ENCODE measurements around the gene SOX8. TPM values are rescaled to one million over a fixed set of nuclear protein-coding genes. Genes with fewer than 3 reads are reported as not detected.

Gene SOX8
- total and polyA plus RNA-seq, 2 donors (not counting 1 experiment from before 2014, with no cell fraction given), result 0.03 TPM; not detected in 1

- H2AFZ ChIP-seq (ENCODE audit: low read length), result no peak overlapping the region
- no peak overlapping the region for H3K9ac ChIP-seq (ENCODE audit: insufficient read depth, low read length)
- no peak overlapping the region for H3K27ac ChIP-seq (ENCODE audit: insufficient read depth, low read length)
- TF ChIP-seq EZH2 (IDR thresholded peaks at IDR 0.05; ENCODE audit: low read length, missing control alignments), result no peak
- TF ChIP-seq CTCF (conservative IDR thresholded peaks at IDR 0.05 in 1 of 2, IDR thresholded peaks at IDR 0.05 in 1 of 2; ENCODE audit: low read depth in 1 of 2, low read length in 2 of 2), result no peak
- DNase-seq (ENCODE audit: low read depth in 2 of 2), result no peak
- H3K36me3 ChIP-seq (ENCODE audit: control insufficient read depth, insufficient read depth, low read length), result no peaks in the 10 kb centered on the region
- H3K4me2 ChIP-seq (ENCODE audit: extremely low read depth, insufficient read depth, low read length), result no peak overlapping the region
- H3K4me3 ChIP-seq (replicated peaks in 1 of 4; ENCODE audit: control extremely low read depth in 1 of 4, insufficient read depth in 1 of 4, low read depth in 3 of 4, low read length in 4 of 4), result no peak overlapping the region
- H3K9me3 ChIP-seq (ENCODE audit: control insufficient read depth, insufficient read depth, low read depth, low read length), result no peaks in the 10 kb centered on the region
- H4K20me1 ChIP-seq (ENCODE audit: control insufficient read depth, extremely low read depth, insufficient read depth, low read length), result no peaks in the 10 kb centered on the region
- no peaks in the 10 kb centered on the region for H3K79me2 ChIP-seq (ENCODE audit: control insufficient read depth, insufficient read depth, low read length)
- no peaks in the 10 kb centered on the region for H3K27me3 ChIP-seq (ENCODE audit: control insufficient read depth, insufficient read depth, low read length)
- no peaks in the 10 kb centered on the region for H3K4me1 ChIP-seq (ENCODE audit: control insufficient read depth, extremely low read depth, insufficient read depth, low read length)
Measured at GRCh38 chr16:989354-989814, 7.8 kb downstream of the SOX8 start.

GRCh38 chr16:990516-991291, 9.1 kb downstream of the SOX8 start:
- Histone ChIP-seq H4K20me1 (ENCODE audit: control insufficient read depth, extremely low read depth, insufficient read depth, low read length) (no peaks in the 10 kb centered on the region), H3K27ac (ENCODE audit: insufficient read depth, low read length) (no peak overlapping the region), H3K27me3 (ENCODE audit: control insufficient read depth, insufficient read depth, low read length) (no peaks in the 10 kb centered on the region), H2AFZ (ENCODE audit: low read length) (no peak overlapping the region), H3K9me3 (ENCODE audit: control insufficient read depth, insufficient read depth, low read depth, low read length) (no peaks in the 10 kb centered on the region), H3K9ac (ENCODE audit: insufficient read depth, low read length) (no peak overlapping the region), H3K36me3 (ENCODE audit: control insufficient read depth, insufficient read depth, low read length) (no peaks in the 10 kb centered on the region), H3K4me1 (ENCODE audit: control insufficient read depth, extremely low read depth, insufficient read depth, low read length) (no peaks in the 10 kb centered on the region), H3K79me2 (ENCODE audit: control insufficient read depth, insufficient read depth, low read length) (no peaks in the 10 kb centered on the region), H3K4me2 (ENCODE audit: extremely low read depth, insufficient read depth, low read length) (no peak overlapping the region), H3K4me3 (replicated peaks in 1 of 4; ENCODE audit: control extremely low read depth in 1 of 4, insufficient read depth in 1 of 4, low read depth in 3 of 4, low read length in 4 of 4) (no peak overlapping the region)
- TF ChIP-seq CTCF (conservative IDR thresholded peaks at IDR 0.05 in 1 of 2, IDR thresholded peaks at IDR 0.05 in 1 of 2; ENCODE audit: low read depth in 1 of 2, low read length in 2 of 2) (no peak), EZH2 (IDR thresholded peaks at IDR 0.05; ENCODE audit: low read length, missing control alignments) (no peak)
- no peak for DNase-seq (ENCODE audit: low read depth in 2 of 2)

GRCh38 chr16:991345-991744, 9.8 kb downstream of the SOX8 start:
- no peak for DNase-seq (ENCODE audit: low read depth in 2 of 2)
- H3K4me3 ChIP-seq (replicated peaks in 1 of 4; ENCODE audit: control extremely low read depth in 1 of 4, insufficient read depth in 1 of 4, low read depth in 3 of 4, low read length in 4 of 4), result no peak overlapping the region
- no peak overlapping the region for H3K4me2 ChIP-seq (ENCODE audit: extremely low read depth, insufficient read depth, low read length)
- H3K4me1 ChIP-seq (ENCODE audit: control insufficient read depth, extremely low read depth, insufficient read depth, low read length), result no peaks in the 10 kb centered on the region
- H4K20me1 ChIP-seq (ENCODE audit: control insufficient read depth, extremely low read depth, insufficient read depth, low read length), result no peaks in the 10 kb centered on the region
- H3K36me3 ChIP-seq (ENCODE audit: control insufficient read depth, insufficient read depth, low read length), result no peaks in the 10 kb centered on the region
- H3K79me2 ChIP-seq (ENCODE audit: control insufficient read depth, insufficient read depth, low read length), result no peaks in the 10 kb centered on the region
- no peak overlapping the region for H3K9ac ChIP-seq (ENCODE audit: insufficient read depth, low read length)
- H3K27ac ChIP-seq (ENCODE audit: insufficient read depth, low read length), result no peak overlapping the region
- no peak overlapping the region for H2AFZ ChIP-seq (ENCODE audit: low read length)
- H3K27me3 ChIP-seq (ENCODE audit: control insufficient read depth, insufficient read depth, low read length), result no peaks in the 10 kb centered on the region
- H3K9me3 ChIP-seq (ENCODE audit: control insufficient read depth, insufficient read depth, low read depth, low read length), result no peaks in the 10 kb centered on the region
- TF ChIP-seq EZH2 (IDR thresholded peaks at IDR 0.05; ENCODE audit: low read length, missing control alignments) (no peak), CTCF (conservative IDR thresholded peaks at IDR 0.05 in 1 of 2, IDR thresholded peaks at IDR 0.05 in 1 of 2; ENCODE audit: low read depth in 1 of 2, low read length in 2 of 2) (no peak)

Data from fibroblast of lung (primary cell).